GM21447 (cell line): ENCODE results near the gene FCAMR.
"Not testable (repeated sequence)": the region's sequence is repeated elsewhere in the genome, so short reads cannot be mapped to it uniquely, and the experiment has no call there.

ENCODE experiments used
- ATAC-seq: cut with Tn5 transposase; IDR thresholded peaks from one replicate; pipeline ENCODE4 v1.9.1; 2021; ENCODE audit not compliant: unreplicated experiment

The FCAMR gene

DNA sequence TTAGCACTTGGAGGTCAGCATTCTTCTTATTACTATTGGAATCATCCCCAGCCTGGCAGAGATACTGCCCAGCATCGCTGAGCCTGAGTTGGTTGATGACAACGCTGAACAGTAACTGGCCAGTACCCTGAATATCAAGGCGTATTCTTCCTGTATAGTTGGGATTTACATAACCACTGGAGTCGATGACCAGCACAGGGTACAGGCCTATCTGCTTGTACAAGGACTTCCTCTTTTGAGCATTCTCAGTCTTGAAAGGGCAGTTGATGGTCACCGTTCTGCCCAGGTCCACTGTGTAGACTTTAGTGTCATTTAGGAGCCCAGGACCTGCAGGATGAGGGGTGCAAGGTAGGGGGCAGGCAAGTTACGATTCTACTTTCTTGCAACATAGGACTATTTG, 32.8 kb downstream of the FCAMR start:
- no peak for ATAC-seq

DNA sequence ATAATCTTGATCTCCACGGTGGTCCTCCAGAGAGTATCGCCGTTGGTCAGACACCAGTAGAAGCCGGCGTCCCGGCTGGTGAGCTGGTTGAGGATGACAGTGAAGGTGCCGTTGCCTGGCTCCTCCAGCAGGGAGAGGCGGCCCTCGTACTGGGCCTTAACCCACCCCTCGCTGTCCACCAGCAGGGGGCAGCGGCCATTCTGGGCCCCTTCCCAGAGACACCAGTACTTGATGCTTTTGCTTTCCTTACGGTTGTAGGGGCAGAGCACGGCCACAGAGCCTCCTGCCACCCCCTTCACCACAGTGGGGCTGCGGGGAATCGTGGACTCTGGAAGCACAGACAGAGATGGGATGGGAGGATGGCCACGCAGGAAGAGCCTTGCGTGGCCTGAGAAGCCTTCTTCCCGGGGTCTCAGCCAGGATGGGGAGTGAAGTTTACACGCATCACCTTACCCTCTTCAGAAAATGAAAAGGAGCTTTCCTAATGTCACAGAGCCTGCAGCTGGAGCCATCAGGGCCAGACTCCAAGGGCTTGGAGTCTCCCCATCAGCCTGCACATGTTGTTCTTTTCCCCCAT, 34.7 kb downstream of the FCAMR start:
- no peak for ATAC-seq

DNA sequence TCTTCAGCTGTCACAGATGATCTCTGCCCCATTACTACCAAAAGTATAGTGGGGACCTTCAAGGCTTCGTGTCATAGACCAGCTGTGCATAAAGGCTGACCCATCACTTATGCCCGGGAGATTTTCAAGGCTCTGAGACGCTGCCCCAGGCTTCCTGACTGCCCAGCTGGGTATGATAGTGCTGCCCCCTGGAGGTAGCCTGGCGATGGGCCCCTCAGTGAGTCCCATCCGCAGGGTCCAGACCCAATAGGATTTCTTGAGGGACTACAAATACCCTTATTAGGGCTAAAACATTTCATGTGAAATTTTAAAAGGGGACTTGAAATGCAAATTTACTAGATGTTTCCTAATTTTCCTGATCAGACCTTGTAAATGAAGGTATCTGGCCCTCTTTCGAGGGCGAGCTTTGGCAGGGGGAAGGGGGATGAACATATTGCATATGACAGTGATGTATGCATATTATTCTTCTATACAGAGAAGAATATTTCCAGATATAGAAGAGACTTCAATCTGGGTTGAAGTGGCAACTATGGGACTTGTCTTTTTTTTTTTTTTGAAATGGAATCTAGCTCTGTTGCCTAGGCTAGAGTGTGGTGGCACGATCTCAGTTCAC, 36.8 kb downstream of the FCAMR start:
- ATAC-seq = no peak

DNA sequence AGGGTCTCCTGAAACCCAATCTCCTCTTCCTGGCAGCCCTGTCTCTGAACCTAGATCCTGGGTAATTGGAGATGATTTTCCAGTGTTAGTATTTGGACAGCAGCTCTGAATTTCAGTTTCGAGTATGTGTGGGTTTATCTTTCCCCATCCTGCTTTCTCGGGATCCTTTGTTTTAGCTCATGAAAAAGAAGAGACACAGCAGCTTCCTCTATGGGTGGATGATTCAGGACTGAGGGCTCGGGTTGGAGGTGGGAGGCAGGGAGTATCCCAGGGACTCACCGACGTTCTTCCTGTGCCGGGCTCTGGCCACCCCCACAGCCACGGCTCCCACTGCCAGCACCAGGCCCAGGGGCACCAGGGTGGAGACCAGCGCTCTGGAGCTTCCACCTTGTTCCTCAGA, 38.1 kb downstream of the FCAMR start:
- no peak for ATAC-seq

DNA sequence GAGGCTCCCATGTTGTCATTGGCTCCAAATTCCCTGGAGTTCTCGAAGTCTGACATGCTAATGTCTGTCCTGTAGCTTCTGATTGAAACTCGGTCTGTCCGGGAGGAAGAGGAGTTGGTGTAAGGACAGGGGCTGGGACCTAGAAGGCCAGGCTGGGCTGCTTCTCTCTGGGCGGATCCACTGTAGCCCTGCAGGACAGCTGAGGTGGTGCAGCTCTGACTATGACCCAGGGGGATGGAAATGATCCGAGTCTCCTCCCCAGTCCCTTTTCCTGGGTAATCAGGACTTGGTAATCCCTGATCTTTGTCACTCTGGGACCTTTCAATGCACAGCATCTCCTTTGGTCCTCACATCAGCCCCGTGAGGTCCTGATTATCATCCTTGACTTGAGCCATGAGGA, 38.6 kb downstream of the FCAMR start:
- no peak for ATAC-seq

DNA sequence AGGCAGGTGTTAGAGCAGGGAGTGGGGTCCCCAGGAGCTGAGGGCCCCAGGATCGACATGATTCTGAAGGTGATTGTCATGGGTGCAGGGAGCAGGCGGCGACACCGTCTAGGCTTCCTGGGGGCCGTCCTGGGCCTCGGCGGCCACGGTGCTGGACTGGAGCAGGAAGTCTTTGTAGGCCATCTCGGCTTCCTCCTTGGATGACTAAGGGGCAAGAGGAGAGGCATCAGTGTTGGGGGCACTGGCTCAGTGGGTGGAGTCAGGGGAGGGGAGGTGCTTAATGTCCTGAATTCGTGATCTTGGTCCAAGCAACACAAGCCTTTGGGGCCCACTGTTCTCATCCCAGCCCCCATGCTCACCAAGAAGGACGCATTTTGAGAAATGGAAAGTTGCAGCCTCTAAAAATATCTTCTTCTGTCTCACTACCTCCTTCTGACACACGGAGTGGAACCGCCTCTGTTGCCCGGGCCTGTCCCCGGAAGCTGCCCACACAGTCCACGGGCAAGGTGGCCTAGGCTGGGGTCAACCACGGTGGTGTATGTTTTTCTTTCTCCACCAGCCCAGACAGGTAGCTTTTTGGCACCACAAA, 40.0 kb downstream of the FCAMR start:
- peak; percentile 76 for ATAC-seq

DNA sequence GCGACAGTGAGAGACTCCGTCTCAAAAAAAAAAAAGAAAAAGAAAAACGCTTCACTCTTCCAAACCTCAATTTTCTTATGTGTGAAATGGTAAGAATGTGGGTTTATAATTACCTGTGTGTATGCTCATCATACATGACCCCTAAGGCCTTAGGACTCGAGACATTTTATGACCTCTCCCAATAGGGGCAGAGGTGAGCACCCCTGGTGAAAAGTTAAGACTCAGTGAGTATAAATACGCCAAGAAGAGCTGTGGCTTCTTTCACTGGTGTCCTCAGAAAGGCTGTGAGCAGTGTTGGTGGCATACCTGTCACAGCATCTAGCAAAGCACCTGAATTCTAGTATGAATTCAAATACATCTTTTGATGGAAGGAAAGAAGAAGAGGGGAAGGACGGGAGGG, 40.7 kb downstream of the FCAMR start:
- ATAC-seq = no peak

DNA sequence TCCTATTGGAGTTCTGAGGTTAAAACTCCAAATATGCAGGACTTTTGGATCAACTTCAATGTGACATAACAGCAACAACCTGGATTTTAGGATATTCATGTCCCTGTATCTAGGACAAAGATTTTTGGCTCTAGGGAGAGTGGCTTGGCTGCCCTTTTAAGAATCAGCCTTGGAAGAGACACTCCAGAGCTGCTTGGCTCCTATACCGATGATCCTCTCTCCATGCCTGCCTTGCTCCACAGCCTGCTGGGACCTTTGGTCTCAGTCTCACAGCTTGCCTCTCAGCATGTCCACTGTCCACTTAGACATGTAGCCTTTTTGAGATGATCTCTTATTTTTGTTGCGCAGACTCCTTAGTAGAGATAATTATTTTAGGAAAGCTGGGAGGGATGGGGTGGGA, 44.0 kb downstream of the FCAMR start:
- no peak for ATAC-seq

DNA sequence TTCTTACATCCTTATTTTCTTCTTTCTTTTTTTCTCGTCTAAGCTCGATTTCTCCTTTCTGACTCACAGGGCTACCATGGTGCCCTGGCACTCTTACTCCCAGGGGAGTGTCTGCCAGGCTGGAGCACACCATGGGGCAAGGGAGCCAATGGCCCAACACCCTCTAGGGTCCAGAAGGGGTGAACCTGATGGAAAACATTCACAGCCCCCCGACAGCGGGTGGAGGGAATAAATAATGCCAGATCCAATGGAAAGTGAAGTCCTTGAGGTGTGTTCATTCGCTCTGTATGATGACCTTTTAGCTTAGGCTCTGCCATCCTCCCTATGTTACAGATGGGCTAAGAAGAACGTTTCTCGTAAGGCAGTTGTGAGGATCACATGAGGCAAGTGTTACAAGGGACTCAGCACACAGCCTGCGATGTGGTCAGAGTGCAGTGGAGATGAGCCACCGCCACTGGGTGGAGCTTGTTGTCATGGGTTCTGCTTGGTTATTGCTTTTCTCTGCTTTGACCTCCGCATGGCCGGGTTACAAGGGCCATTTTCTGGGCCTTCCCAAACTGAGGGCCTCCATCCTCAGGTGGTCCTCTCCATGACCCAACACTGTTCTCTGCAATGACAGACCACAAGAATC, 45.0 kb downstream of the FCAMR start:
- peak; percentile 53 for ATAC-seq

DNA sequence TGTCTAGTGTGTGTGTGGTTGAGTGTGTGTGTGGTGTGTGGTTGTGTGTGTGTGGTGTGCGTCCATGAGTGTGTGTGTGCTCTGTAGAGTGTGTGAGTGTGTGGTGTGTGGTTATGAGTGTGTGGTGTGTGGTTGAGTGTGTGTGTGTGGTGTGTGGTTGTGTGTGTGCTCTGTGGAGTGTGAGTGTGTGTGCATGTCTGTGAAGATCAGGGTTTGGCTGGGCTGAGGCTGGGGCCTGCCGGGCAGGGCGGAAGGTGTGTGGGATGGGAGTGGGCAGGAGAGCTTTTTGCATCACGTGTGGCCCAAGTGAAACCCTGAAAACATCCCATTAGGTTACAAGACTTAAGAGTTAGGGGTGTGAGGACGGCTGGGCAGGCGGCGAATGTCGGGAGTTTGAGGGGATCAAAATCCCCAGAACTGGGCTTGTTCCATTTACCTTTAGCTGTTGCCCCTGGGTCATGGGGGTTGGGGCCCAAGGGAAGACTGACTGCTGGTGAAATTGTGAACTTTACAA, 45.6 kb downstream of the FCAMR start:
- peak; percentile 28 for ATAC-seq

DNA sequence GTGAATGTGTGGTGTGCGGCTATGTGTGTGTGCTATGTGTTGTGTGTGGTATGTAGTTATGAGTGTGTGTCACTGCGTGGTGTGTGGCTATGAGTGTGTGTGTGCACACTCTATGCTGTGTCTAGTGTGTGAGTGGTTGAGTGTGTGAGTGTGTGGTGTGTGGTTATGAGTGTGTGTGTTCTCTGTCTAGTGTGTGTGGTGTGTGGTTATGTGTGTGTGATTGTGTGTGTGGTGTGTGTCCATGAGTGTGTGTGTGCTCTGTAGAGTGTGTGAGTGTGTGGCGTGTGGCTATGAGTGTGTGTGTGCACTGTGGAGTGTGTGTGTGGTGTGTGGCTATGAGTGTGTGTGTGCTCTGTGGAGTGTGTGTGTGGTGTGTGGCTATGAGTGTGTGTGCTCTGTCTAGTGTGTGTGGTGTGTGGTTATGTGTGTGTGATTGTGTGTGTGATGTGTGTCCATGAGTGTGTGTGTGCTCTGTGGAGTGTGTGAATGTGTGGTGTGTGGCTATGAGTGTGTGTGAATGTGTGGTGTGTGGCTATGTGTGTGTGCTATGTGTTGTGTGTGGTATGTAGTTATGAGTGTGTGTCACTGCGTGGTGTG, 46.2 kb downstream of the FCAMR start:
- ATAC-seq = not testable (repeated sequence)

DNA sequence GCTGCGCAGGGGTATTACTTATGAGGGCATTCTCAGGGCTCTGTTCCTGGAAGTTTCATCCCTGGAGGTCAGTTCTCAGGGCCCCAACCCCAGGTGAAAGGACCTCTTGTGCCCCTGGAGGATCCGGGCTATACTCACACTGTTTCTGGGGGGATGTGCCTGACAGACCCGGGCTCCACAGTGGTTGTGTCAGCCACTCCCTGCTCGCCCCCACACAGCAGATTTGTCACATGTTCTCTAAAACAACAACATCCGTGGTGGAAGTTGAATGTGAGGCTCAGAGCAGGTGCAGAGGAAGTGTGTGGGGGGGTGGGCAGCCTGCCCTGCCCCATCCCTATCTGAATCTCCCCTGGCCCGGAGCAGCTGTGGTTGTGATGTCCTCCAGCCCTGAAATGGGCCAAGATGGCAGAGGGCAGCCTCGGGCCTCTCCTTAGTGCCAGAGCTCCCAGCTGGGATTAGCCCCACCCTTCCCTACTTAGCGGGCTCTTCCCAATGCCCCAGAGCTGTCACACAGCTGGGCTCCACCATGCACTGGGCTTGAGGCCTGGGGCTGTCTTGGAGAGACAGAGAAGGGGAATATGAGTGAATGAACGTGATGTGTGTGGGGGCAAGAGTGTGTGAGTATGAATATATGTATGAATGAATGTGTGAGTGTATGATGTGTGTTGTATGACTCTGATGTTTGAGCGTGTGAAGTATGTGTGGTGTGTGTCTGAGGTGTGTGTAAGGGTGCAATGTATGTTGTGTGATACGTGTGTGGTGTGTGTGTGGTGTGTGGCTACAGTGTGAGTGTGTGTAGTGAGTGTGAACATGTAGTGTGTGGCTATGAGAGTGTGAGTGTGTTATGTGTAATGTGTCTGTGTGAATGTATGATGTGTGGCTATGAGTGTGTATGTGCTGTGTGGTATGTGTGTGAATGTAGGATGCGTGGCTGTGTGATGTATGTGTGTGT, 47.0 kb downstream of the FCAMR start:
- ATAC-seq = peak; percentile 52

DNA sequence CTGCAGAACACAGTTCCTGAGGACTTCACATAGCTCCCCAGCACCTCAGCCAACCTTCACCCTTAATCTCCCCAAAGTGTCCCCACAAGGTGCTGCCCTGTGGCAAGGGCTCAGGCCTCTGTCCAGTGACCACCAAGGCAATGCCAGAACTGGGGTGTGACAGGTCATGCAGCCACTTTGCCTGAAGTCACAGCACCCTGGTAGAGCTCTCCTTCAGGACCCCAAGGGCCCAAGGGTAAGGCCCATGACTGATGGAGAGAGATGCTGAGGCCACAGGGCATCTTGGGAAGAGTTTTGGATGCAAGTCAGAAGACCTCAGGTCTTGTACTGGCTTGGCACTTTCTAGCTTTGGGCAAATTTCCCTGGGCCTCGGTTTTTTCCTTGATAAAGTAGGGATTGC, 47.7 kb downstream of the FCAMR start:
- ATAC-seq = no peak

DNA sequence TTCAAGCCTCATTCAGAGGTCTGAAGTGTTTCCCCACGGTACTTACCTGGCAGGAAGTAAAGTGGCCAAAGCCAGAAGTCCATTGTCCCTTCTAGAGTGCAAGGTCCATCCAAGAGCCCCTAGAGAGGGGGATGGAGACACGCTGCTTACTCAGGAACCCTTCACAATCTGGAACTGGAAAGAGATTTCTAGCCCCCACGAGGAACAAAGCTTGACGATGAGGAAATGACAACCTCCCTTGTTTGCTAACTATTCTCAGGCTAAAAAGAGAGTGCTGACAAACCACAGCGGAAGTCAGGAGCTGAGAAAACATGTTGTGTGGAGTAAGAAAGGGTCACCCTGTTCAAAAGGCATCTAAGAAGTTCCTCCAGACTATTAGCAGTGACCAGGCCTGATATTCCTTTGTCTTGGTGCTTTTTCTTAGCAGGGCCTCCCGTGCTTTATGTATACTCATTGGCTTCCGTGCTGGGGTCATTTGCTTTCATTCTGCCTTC, 48.4 kb downstream of the FCAMR start, which contains the start of gene FCMR:
TSS of gene FCMR (minus strand) at position 170 of the 494 bp plus-strand sequence. CDS start at position 83, 87 bp downstream.
- ATAC-seq = peak; percentile 21

DNA sequence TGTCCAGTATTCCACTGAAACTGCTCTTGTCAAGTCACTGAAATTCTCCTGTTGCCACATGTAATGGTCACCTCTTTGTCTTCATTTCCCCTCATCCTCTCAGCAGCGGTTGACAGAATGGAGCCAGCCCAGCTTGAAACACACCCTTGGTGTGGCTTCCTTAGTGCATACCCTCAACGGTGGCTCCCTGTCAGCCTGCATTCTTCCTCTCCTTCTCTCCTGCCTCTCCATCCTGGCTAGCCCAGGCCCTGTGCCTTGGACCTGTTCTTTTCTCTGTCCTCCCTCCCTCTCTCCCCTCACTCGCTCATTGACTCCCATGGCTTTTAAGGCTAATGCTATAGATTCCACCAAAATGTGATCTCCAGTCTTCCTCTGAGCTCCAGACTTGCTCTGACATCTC, 52.2 kb downstream of the FCAMR start:
- no peak for ATAC-seq

DNA sequence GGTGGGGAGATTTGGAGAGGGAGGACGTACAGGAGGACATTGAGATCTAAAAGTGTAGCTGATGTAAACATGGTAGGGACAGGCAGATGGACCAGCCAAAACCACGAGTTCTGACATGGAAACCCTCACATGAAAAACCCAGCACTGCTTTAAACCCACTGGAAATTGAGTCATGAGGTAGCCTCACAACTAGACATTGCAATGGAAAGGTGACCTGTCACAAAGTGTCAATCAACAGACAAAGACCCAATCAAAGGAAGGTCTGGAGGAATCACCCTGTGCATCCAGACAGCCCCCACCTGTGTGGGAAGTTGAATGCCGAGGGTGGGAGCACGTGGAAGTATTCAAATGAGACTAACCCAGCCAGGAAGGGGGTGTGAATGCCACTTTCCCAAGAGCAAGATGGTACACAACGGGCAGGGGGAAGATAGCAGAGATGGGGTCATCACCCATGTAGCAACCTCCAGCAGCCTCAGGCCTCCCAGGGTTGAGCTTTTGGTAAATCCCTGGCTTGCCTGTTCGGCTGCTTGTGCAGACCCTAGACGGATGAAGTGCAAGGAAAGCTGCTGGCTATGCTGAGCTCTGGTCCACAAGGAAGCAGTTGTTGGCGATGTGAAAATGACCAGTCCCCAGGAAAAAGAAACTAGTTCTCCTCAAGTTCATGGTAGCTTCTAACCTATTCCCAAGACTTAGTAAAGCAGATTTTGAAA, 54.1 kb downstream of the FCAMR start:
- ATAC-seq = no peak

DNA sequence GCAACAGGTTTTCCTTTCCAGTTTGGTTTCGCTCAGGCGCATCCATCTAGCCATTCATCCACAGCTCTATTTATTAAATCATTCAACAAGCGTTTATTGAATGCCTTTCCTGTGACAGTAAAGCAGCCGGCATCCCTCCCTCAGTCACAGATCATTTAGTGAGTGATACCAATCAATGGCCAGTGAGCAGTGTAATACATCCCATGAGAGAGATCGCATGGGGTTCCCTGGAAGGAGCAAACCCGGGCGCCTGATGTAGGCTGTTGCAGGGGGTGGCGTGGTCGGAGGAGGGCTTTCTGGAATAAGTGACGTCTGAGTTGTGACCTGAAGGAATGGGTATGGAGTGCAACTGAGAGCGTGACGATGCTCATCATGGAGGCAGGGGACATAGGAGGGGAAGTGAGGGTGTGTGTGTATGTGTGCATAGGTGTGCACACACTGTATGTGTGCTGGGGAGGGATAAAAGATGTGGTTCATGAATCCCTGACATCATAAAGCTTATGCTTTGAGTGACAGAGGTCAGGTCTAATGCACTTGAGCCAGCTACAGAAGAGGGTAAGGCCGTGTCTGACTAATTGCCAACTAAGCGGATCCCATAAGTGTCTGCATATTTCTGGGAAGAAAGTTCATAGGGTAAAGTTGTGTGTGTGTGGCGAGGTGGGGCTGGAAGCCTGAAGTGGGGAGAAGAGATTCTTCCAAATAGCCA, 55.1 kb downstream of the FCAMR start:
- ATAC-seq = no peak

DNA sequence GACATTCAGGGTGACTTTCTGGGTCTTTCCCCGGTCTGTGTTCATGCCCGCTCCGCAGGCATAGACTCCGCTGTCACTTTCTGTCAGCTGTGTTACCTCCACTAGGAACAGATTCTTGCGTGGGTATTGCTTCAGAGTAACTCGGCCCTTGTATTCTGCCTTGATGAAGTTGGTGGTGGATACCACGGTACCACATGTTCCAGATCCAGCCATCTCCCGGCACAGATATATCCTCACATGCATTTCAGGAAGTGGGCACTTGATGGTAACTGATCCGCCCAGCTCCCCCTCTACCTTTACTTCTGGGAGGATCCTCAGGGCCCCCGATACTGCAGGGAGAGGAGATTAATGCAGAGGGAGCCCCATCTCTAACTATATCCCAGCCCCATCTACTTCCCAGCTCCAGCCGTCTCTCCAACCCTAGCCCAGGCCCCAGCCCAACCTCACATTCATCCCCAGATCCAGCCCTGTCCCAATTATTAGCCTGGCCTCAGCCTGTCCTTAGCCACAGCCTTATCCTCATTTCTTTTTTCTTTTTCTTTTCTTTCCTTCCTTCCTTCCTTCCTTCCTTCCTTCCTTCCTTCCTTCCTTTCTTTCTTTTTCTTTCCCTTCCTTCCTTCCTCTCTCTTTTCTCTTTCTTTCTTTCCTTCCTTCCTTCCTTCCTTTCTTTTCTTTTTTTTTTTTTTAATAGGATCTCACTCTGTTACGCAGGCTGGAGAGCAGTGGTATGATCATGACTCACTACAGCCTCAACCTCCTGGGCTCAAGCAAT, 56.3 kb downstream of the FCAMR start:
- no peak for ATAC-seq
